Erythroblast (primary cell): ENCODE measurements around the gene PRPF6.
"Not testable (repeated sequence)": the region's sequence is repeated elsewhere in the genome, so short reads cannot be mapped to it uniquely, and the experiment has no call there.

Experiments
- DNase-seq, 2 experiments: peaks; one replicate each; lab custom pipeline; 2025; lab: John Stamatoyannopoulos, UW
- GATA1 ChIP-seq: IDR thresholded peaks from 2 replicates; pipeline ENCODE4 v1.6.1; 2011; ENCODE audit warnings: low read depth, mild to moderate bottlenecking, control low read depth, low read length, moderate library complexity
- POLR2A ChIP-seq: IDR thresholded peaks from 2 replicates; pipeline ENCODE4 v1.6.1; 2011; ENCODE audit warnings: mild to moderate bottlenecking, low read length

Gene PRPF6

DNA sequence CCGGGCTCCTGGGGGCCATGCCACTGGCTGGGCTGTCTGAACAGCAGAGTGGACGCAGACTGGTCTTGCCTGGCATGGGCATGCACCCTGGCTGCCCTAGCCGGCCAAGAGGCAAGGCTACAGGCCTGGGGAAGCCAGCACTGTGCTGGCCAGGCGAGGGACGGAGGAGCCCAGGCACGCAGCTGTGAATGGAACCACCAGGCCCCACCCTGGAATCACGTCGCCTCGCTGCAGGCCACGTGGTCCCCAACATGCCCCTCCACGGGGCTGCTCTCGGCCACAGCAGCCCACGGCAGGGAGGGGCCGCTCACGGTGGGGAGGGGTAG lies 28.8 kb upstream of the PRPF6 start:
- no peak for DNase-seq
- TF ChIP-seq POLR2A: no peak
- no peak for TF ChIP-seq GATA1

DNA sequence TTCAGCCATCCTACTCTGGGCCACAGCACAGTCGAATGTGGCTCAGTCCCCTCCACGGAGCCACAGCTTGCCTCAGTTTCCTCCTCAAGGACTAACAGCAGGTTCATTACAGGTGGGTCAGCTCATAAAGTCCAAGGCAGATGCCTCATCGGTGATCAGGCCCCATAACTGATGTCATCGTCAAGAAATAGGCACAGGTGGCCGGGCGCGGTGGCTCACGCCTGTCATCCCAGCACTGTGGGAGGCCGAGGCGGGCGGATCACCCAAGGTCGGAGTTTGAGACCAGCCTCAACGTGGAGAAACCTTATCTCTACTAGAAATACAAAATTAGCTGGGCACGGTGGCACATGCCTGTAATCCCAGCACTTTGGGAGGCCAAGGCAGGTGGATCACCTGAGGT lies 28.2 kb upstream of the PRPF6 start:
- TF ChIP-seq GATA1 (no peak), POLR2A (no peak)
- no peak for DNase-seq

DNA sequence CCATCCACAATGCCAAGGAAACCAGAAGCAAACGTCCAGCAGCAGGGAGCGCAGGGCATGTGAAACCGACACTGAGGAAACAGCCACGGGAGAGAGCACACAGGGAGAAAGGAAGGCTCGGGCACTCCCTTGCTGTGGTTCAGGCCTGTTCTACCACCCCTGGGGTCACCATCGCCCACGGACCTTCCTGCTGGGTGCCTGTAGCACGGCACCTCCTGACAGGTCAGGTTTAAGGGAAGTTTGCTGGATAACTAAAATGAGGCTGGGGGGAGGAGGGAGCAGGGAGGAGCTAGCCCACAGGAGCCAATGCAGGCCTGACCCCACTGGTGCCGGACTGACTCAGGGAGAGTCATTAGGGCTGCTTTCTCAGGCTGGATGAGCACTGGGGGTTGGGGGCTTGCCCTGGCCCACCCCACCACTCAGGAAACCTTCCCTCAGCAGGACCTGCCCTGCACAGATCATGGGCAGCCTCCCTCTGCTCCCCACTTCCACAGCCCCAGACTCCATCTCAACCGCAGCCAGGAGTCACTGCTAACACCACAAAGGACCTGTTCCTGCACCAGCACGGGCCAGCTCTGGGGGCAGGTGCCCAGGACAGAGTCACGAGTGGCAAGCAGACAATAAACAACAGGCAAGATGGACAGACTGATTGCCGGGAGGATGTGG lies 27.0 kb upstream of the PRPF6 start:
- no peak for DNase-seq
- no peak for TF ChIP-seq POLR2A
- no peak for TF ChIP-seq GATA1

DNA sequence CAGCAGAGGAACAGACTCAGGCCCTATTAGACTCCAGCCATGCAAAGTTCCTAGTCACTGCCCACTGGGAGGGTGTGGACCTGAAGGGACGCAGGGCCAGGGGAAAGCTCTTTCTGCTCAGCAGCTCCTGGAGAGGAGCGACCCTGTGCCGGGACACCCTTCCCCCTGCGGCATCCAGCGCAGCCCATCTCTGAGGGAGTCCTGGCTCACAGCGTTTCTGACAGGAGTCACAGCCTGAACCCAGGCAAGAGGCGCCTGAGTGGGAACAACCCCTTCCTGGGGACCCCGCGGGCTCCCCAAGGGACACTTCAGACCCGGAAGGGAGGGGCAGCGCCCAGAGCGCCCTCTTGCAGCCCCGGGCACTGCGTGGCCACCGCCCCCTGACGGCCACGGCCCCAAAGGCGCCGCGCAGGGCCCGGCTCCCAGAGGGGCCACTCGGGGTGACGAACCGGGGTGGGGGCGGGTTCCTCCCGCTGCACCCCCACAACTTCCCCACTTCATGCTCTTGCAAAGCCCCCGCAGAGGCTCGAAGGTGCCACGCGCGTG lies 25.6 kb upstream of the PRPF6 start:
- TF ChIP-seq GATA1 (no peak), POLR2A (no peak)
- DNase-seq: peak; percentile 73 to 75

DNA sequence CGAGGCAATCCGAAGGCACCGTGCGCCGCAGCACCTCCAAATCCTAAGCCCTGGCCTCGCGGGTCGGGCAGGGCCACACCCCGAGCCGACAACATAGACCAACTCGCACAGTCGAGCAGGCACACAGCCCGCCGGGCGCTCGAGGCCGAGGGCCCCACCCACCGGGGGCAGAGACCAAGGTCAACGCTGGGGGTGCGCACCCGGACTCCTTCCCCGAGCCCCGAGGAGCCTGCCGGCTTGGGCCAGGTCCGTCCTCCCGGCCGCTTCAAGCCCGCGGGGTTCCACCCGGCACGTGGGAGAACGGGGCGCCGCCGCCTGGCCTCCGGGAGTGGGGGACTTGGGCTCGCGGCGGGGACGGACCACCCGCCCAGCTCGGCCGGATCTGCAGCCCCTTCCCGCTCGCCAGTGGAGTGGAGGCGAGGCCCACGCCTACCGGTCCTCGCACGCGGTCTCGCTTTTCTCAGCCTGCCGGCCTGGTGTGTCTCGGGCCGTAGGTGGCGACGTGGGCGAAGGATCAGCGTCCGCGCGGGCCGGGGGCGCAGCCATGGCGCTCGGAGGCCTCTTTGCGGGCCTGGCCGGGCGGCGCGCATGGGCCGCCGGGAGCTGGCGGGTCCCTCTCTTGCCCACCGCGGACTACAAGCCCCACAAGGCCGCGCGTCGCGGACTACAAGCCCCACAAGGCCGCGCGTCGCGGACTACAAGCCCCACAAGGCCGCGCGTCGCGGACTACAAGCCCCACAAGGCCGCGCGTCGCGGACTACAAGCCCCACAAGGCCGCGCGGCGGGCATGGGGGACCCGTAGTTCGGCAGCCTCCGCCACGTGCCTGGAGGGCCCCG lies 24.9 kb upstream of the PRPF6 start, which contains the start of gene UCKL1:
TSS of gene UCKL1 (minus strand) at position 590 of the 837 bp plus-strand sequence. CDS start at position 546, 44 bp downstream.
- TF ChIP-seq GATA1: no peak
- TF ChIP-seq POLR2A: peak; percentile 59
- peak; percentile 92 to 94 for DNase-seq

DNA sequence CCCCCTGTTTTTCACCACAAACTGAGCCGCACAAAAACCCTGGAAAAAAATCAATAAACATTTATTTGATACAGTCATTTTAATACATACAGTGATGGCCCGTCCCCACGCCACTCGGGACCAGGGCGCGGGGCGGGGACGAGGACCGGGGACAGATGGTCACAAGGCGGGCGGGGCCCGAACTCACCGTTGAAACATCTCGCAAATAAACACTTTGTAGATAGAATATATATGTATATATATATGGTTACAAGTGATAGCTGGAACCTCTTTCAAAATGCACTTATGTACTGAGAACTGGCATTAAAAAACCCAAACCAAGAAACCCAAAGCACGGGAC lies 24.3 kb upstream of the PRPF6 start:
- TF ChIP-seq POLR2A (no peak), GATA1 (no peak)
- no peak for DNase-seq

DNA sequence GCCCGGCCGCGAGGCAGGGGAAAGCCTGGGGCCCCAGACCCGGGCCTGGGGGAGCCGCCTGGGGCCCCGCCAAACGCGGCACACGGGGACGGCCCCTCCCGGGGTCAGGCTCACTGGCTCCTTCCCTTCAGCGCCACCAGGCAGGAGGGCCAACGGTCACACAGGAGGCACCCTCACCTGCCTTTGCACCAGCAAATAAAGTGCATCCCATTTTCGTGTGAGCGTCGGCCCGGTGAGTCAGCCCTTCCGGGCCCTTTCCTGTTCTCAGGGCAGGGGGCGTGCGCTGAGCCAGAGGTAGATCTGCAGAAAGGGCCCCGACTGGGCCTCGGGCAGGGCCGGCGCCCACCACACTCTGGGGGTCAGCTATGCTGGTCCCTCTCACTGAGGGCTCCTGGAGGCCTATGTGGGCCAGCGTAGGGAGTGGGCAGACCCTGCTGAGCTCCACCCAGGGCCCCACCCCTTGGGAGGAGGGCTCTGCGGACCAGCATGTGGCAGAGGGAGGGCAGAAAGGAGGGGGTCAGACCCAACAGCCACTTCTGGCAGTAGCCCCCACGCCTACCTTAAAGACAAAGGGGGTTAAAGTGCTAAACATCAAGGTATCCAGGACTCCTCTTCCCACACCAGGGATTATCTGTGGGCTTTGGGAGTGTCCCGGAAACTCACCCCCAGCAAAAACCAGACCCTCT lies 23.8 kb upstream of the PRPF6 start:
- DNase-seq: peak; percentile 68 to 73
- TF ChIP-seq POLR2A (peak; percentile 34), GATA1 (no peak)

DNA sequence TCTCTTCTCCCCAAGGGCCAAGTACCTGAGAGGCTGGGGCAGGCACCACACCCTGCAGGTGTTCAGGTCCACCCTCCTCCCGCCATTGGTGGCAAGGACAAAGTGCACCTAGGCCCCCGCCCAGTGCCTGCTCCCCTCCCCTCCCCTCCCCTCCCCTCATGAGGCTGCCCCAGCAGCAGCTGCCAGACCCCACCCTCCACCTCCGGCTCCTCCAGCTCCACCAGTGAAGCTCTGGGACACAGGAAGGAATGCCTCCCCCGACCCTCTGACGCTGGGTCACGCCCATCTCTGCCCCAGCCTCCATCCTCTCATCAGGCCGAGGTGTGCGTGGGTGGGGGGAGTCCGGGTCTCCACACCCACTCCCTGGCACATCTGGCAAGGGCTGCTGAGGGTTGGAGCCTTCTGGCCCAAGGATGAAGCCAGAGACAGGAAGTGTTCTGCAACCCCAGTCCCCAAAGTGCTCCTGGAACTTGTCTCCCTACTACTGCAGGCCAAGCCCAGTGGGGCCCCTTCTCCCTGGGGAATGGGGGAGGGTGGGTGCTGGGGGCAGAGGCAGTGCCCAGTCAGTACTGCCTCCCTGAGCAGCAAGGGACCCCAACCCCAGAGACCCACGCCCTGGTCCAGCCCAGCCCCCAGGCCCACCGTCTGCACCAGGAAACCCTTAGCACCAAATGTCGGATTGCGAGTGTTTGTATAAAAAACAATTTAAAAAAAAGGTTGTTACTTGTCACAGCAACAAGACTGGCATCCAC lies 23.1 kb upstream of the PRPF6 start:
- DNase-seq: no peak
- no peak for TF ChIP-seq POLR2A
- no peak for TF ChIP-seq GATA1

DNA sequence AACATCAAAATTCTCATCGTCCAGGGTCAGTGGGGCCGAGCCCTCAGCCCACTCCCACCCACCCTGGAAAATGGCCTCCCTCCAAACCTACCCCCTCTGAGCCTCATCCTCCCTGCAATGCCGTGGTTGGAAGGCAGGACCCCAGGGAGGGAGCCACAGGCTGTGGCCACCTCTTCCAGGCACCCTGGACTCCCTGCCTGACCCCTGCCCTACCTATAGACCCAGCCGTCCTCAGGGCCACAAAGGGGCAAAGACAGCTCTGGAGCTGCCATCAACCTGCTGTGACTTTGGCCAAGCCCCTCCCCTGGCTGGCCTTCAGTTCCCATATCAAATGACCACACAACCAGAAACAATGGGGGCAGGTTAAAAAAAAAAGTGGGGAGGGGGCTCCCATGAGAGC lies 22.5 kb upstream of the PRPF6 start:
- no peak for TF ChIP-seq POLR2A
- no peak for TF ChIP-seq GATA1
- DNase-seq: no peak

DNA sequence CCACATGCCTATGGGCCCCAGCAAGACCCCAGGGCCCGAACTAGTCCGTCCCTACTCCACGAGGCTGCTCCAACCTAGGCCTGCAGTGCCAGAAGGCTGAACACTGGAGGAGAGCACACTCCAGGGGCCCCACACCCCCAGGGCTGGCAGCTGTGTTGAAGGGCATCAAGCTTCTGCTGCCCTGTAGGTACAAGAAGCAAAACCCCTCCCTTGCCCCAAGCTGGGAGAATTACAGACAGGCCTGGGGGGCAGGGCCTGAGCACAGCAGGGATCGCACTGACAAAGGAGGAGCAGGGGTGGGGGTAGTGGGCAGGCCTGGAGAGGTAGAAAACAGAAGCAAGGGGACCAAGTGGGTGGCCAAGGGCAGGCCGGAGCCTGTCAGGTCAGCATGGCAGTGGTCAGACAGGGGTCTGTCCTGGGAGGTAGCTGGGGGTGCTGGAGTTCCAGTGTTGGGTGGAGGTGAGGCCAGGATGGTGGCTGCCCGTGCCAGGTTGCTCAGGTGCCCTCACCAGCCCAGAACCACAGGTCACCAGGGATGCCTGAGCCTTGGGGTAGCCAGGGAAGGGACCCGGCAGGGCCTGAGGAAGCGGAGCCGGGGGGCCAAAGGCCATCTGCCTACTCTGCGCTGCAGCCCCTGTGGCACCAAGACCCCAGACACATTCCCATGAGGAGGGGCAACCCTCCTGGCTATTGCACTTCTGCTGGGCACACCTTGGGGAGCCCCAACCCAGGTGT lies 21.8 kb upstream of the PRPF6 start:
- DNase-seq: no peak
- TF ChIP-seq GATA1: no peak
- TF ChIP-seq POLR2A: no peak

DNA sequence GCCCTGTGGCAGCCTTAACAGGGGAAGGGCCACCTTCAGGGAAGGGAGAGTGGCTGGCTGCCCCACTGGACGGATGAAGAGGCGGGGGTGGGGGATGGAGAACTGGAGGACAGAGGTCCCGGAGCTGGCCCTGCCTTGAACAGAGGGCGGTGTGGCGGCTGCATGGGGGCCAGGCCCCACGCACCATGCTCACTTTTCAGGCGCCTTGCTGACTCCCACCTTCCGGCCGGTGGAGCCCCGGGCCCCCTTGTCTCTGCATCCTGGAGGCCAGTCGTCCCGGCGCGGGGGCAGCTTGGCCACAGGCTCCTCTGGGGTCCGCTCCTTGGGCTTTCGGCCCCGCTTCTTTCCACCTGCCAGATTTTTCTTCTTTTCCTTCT lies 21.2 kb upstream of the PRPF6 start:
- no peak for DNase-seq
- no peak for TF ChIP-seq GATA1
- no peak for TF ChIP-seq POLR2A

DNA sequence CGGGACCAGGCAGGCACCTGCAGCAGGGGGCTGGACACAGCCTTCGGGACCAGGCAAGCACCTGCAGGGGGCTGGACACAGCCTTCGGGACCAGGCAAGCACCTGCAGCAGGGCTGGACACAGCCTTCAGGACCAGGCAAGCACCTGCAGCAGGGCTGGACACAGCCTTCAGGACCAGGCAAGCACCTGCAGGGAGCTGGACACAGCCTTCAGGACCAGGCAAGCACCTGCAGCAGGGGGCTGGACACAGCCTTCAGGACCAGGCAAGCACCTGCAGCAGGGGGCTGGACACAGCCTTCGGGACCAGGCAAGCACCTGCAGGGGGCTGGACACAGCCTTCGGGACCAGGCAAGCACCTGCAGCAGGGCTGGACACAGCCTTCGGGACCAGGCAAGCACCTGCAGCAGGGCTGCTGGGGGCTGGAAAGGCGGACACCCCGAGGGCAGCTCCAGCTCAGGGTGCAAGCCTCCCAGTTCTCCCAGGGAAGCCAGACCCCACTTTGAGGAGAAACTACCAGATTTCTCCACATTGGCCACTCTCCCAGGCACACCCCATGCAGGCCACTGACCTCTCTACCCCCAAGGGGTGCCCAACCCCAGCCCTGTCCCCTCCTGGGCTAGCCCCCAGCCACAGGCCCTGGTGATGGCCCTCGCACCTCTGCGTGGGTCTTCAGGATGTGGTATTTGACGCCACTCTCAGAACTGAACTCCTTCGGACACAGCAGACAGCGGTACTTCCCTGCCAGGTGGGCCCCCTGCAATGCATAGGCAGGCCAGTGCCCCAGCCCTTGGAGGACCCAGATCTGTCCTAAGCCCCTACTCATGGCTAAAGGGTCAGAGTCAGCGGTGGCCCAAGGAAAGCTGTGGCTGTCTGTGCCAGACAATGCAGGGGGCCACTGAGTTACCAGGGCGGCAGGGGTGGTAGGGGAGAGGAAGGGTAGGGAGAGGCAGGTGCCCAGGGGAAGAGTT lies 20.0 kb upstream of the PRPF6 start:
- DNase-seq: not testable (repeated sequence)
